SK-MEL-5 (cell line): Measurements from ENCODE around the gene SLC39A13. TPM values are rescaled to one million over a fixed set of nuclear protein-coding genes. Genes with fewer than 3 reads are reported as not detected.

Experiments used
- DNase-seq: peaks from one replicate; pipeline ENCODE4 v3.0.0-alpha.2; 2016; ENCODE audit warnings: low read depth, low spot score
- in situ Hi-C: cut with HindIII; loops from 2 replicates; pipeline ENCODE4 v1.10.0; 2016; ENCODE audit warnings: low sequenced_read_pairs, high pct_unique_total_duplicates, low pct_unique_long_range_greater_than_20kb
- small RNA-seq, 2 experiments: library from RNA; depleted of rRNA; stranded (forward); fragments of <200 nt; gene quantifications; one replicate each; pipeline ENCODE3, GENCODE V24; 2014
- total RNA-seq: library from RNA; depleted of rRNA; stranded (reverse); fragments of >200 nt; shearing (Covaris generic); gene quantifications from 2 replicates; pipeline ENCODE4 v1.2.3, GENCODE V29; 2014; rRNA removed

Gene SLC39A13
- total RNA-seq, 1 experiment from 2014 or later: 34.9 TPM

GRCh38 chr11:47460571-47461235 is 52.3 kb downstream of the SLC39A13 start:
- DNase-seq: no peak
- in situ Hi-C loops: no loop called here

- in situ Hi-C loops: no loop called here
- DNase-seq: no peak
These were observed 53.5 kb downstream of the SLC39A13 start for GRCh38 chr11:47461876-47462275.

GRCh38 chr11:47464483-47464882 is 56.1 kb downstream of the SLC39A13 start:
- peak; percentile 73 for DNase-seq
- in situ Hi-C loops: no loop called here

Small RNAs within 50 kb of the gene (small RNA-seq; reads per million reads assigned to genes)
- 0 reads per million in 2 experiments for gene MIR4487

Other genes with a start within 250 kb of the SLC39A13 start
- gene ARFGAP2, start 231.7 kb upstream of the SLC39A13 start, total RNA-seq: 61.7 and 62.9 TPM in 2 replicates
- gene PACSIN3, start 222.2 kb upstream of the SLC39A13 start, total RNA-seq: 33.7 and 36.3 TPM in 2 replicates
- 56.7 and 62.4 TPM in 2 replicates for gene DDB2, start 193.6 kb upstream of the SLC39A13 start, total RNA-seq
- gene ACP2, start 159.8 kb upstream of the SLC39A13 start, total RNA-seq: 38.8 and 44.8 TPM in 2 replicates
- 6.7 and 7.4 TPM in 2 replicates for gene NR1H3, start 150.6 kb upstream of the SLC39A13 start, total RNA-seq
- 15.7 and 16.2 TPM in 2 replicates for gene MADD, start 138.5 kb upstream of the SLC39A13 start, total RNA-seq
- not detected in 2 replicates for gene MYBPC3, start 55.9 kb upstream of the SLC39A13 start, total RNA-seq
- gene SPI1, start 30.0 kb upstream of the SLC39A13 start, total RNA-seq: not detected in 2 replicates
- 152 and 165 TPM in 2 replicates for gene PSMC3, start 17.8 kb downstream of the SLC39A13 start, total RNA-seq
- not detected in 2 replicates for gene RAPSN, start 40.5 kb downstream of the SLC39A13 start, total RNA-seq
- gene CELF1, start 144.5 kb downstream of the SLC39A13 start, total RNA-seq: 86.7 and 95.1 TPM in 2 replicates
- 70.7 and 76.8 TPM in 2 replicates for gene PTPMT1, start 157.0 kb downstream of the SLC39A13 start, total RNA-seq
- 26.1 and 26.5 TPM in 2 replicates for gene KBTBD4, start 170.4 kb downstream of the SLC39A13 start, total RNA-seq
- 134 and 156 TPM in 2 replicates for gene NDUFS3, start 170.5 kb downstream of the SLC39A13 start, total RNA-seq
- gene FAM180B, start 178.1 kb downstream of the SLC39A13 start, total RNA-seq: 0.63 and 0.85 TPM in 2 replicates
- gene C1QTNF4, start 185.8 kb downstream of the SLC39A13 start, total RNA-seq: not detected in 2 replicates
- 154 and 227 TPM in 2 replicates for gene MTCH2, start 234.0 kb downstream of the SLC39A13 start, total RNA-seq